HT1080 (cell line): ENCODE results near the gene PALB2. TPM values are rescaled to one million over a fixed set of nuclear protein-coding genes. Genes with fewer than 3 reads are reported as not detected.

Experiments
- DNase-seq: peaks from one replicate; pipeline ENCODE4 v3.0.0-alpha.2; 2015; ENCODE audit warnings: low read depth
- total RNA-seq: library from RNA; depleted of rRNA; stranded (reverse); fragments of >200 nt; shearing (Covaris generic); gene quantifications from 2 replicates; pipeline ENCODE4 v1.2.3, GENCODE V29; 2014; rRNA removed

PALB2 gene
- total RNA-seq, 1 experiment from 2014 or later = 13.9 TPM

GRCh38 chr16:23556881-23557778 is 84.0 kb downstream of the PALB2 start, which contains the start of the genes EARS2 and UBFD1:
TSS of gene EARS2 (minus strand) at chr16:23557350. CDS start at chr16:23557343, 7 bp downstream.
TSS of gene UBFD1 (plus strand) at chr16:23557727. CDS start at chr16:23557743, 16 bp downstream.
- peak; percentile 99 for DNase-seq

DNA sequence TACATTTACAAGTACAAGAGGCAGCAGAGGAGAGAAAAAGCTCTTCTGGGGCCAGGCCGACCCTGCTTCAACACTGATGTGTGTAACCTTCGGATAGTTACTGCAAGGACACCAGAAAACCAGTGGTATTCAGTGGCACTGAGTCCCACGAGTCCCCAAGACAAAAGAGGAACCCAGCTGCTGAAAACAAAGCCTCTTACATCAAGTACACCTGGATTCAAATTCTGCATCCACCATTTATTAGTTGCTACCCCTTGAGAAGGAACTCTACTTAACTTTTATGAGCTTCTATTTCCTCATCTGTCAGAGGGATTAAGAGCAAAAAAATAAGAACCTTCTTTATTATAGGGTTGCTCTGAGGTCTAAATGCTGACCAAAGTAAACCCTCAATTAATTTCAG is 86.6 kb downstream of the PALB2 start:
- no peak for DNase-seq

Other genes starting within 250 kb of the PALB2 start
- 9.5 and 12.8 TPM in 2 replicates for gene COG7, start 188.1 kb downstream of the PALB2 start, total RNA-seq
- 14.0 and 26.6 TPM in 2 replicates for gene GGA2, start 130.8 kb downstream of the PALB2 start, total RNA-seq
- 31.3 and 35.6 TPM in 2 replicates for gene EARS2, start 84.0 kb downstream of the PALB2 start, total RNA-seq
- gene UBFD1, start 83.6 kb downstream of the PALB2 start, total RNA-seq = 70.8 and 89.2 TPM in 2 replicates
- gene NDUFAB1, start 45.0 kb downstream of the PALB2 start, total RNA-seq = 340 and 370 TPM in 2 replicates
- 49.9 and 76.1 TPM in 2 replicates for gene DCTN5, start 156 bp upstream of the PALB2 start, total RNA-seq
- 127 and 166 TPM in 2 replicates for gene PLK1, start 37.6 kb upstream of the PALB2 start, total RNA-seq
- gene ERN2, start 71.9 kb upstream of the PALB2 start, total RNA-seq = 1.1 TPM in 1 of 2 replicates, not detected in the other
- gene CHP2, start 113.7 kb upstream of the PALB2 start, total RNA-seq = not detected in 2 replicates
- gene PRKCB, start 194.7 kb upstream of the PALB2 start, total RNA-seq = not detected in 2 replicates